CD4-positive, alpha-beta T cell treated with Interleukin-6 for 4 hours (primary cell): ENCODE data around the gene MBD2.
"Not testable (repeated sequence)": the region's sequence is repeated elsewhere in the genome, so short reads cannot be mapped to it uniquely, and the experiment has no call there.

Source experiments
- DNase-seq: peaks from one replicate; pipeline ENCODE4 v3.0.0-alpha.2; 2020; ENCODE audit warnings: mixed read lengths

Gene MBD2

GRCh38 chr18:54147439-54147838 lies 77.0 kb downstream of the MBD2 start:
- DNase-seq = no peak

- DNase-seq = no peak
These were observed 83.3 kb downstream of the MBD2 start for GRCh38 chr18:54141041-54141608.

GRCh38 chr18:54140641-54141040 lies 83.8 kb downstream of the MBD2 start:
- no peak for DNase-seq

GRCh38 chr18:54135216-54135615 lies 89.3 kb downstream of the MBD2 start:
- no peak for DNase-seq

GRCh38 chr18:54134053-54134452 lies 90.4 kb downstream of the MBD2 start:
- no peak for DNase-seq

DNA sequence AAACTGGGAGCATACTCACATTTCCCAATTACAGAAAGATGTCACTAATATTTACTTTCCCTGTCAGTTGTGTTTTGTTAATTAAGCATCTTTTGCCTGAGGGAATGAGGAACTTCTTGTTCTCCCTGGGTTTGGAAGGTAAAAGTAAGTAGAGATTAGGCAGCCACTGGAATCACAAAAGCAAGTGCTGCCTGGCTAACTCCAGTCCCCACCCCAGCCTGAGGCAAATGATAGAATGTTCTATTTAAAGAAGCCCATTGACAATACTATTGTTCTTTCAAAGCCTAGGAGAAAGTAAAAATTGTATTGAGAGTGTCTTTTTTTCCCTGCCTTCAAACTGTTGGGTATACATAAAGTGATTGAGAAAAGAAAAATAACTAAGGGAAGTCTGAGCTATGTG lies 93.8 kb downstream of the MBD2 start:
- DNase-seq = no peak

GRCh38 chr18:54130177-54130576 lies 94.3 kb downstream of the MBD2 start:
- DNase-seq = no peak

DNA sequence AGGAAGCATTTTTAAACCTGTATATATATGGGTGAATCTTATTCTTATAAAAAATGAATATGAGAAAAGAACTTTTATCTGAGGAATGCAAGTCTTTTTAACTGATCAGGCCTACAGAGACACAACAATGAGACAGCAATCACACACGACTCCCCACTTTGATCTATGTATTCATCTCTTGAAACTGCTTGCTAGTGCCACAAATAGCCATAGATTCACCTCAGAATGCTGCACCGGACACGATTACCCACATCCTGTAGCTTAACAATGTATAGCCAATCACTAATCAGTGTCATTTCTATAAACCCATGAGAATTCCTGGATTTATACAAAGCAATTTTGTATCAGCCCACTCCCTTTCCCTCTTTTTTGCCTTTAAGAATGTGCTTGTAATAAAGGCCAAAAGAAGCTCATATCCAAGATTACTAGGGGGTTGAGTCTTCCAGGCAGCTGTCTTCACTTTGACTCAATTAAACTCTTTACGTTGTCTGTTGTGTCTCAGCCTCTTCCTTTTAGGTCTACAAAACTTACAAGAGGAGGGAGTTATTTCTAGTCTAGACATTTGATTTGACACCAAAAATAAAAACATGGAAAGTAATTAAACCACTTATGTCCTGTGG lies 94.9 kb downstream of the MBD2 start:
- DNase-seq = no peak

DNA sequence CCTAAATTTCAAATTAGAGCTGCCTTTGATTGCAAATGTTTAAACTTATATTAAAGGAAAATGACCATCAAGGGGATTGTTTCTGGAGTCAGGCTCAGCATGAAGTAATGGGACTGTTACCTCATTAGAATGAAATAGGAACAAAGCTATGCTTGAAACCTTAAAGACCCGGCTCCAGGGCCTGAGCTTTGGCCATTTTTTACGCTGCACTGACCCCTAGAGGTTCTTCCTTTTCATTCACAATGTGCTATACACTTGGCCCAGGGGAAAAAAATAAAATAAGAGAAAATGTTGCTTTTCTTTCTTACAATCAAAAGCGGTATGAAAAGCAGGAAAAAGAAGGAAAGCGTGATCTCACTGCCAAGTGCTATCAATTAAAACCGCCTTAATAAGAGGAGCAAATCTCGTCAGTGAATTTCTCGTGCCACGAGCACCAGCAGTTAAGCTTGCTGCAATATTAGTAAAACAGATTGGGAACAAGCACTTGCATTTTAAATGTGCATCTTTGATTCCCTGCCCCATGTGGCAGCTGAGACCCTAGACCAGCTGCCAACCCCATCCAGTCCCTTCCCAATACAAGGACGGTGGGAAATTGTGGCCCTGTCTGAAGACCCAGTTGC lies 96.6 kb downstream of the MBD2 start:
- DNase-seq = no peak

- no peak for DNase-seq
These were observed 99.0 kb downstream of the MBD2 start for GRCh38 chr18:54125429-54125828.

- not testable (repeated sequence) for DNase-seq
These were observed 100.6 kb downstream of the MBD2 start for GRCh38 chr18:54123720-54124440.

DNA sequence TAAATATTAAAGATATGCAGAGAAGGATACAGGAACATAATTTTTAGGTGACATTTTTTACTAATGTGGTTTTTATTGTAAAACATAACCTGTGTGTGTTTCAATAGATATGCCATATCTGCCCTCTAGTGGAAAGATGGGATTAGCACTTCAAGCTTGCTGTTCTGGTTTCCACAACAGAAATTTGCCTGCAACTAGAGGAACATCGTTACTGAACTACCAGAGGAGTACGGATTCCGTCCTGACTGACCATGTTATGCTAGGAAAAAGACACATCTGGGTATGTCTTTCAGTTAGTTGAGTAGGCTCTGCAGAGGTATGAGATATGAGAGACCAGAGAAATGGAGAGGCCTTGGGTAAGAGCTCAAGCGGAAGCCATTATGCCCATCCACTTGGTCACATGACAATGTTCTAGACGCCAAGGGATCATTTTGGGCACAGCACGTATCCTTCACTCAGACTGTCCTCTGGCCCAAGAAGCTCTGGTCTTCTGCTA lies 104.9 kb downstream of the MBD2 start:
- no peak for DNase-seq

DNA sequence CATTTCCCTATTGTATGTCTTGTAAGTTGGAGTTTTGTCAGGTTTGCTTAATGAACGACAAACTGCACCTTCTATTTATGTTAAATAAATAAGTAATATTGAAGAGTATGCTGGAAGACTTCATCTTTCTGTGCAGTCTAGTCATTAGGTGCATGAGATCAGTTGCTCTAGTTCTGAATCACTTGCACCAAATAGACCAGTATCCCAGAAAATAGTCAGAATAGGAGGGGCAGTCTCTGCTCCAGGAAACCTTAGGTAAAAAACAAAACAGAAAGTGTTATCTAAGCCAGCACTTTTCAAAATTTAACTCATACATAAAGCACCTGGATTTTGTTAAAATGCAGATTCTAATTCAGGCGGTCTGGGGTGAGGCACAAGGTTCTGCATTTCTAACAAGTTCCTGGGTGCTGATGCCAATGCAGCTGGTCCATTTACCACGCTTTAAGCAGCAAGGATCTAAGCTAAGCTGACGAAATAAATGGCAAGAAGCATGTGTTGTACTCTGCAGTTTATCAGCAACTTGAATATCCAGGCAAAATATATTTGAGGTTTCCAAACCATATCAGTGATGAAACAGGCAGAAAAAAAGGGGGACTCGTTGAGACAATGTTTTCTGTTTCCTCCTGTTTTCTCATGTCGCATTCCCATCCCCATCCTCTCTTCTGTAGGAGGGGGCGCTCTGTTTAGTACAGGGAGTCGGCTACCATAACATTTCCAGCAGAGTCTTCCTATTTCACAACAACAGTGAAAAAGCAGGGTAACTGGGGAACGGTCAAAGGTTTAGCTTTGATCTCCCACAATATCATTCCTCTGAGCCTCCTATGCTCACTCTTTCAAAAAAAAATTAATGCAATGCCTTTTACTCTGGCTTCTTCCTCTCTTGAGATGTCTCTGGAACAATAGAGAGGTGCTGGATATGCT lies 106.4 kb downstream of the MBD2 start:
- DNase-seq = no peak

DNA sequence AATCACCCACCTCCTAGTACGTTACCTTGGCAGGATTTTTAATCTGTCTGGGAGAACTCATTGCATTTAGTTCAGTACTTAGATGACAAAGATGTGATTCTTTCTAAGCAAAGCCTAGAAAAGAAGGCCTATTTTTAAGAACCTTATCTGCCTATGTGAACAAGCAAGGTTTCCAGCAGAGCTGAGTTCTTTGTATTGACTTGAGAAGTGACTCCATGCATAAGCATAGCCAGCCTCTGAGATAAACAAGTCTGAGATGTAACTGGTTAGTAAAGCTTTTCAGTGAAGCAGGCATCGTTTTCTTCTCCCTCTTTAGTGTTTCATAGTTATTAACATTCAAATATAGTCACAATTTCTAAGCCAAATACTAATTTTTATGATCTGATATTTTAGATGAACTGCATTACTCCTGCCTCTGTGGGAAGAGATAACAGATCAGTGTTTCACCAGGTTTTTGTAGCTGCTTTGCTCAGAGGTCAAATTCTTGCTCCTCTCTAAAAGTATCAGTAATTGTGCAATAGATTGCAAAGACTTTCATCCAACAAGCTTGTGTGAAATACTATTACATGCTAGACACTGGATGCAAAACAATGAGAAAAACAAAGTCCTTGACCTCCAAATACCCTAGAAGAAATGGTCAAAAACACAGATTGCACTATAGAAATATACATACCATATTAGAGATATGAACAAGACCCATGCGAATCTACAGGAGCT lies 107.8 kb downstream of the MBD2 start:
- no peak for DNase-seq

DNA sequence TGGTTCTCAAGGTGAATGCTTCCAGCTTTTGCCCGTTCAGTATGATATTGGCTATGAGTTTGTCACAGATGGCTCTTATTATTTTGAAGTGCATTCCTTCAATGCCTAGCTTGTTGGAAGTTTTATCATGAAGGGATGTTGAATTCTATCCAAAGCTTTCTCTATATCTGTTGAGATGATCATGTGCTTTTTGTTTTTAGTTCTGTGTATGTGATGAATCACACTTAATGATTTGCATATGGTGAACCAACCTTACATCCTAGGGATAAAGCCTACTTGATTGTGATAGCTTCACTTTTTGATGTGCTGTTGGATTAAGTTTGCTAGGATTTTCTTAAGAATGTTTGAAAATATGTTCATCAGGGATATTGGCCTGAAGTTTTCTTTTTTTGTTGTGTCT lies 112.1 kb downstream of the MBD2 start:
- DNase-seq = no peak

- DNase-seq = no peak
These were observed 115.3 kb downstream of the MBD2 start for GRCh38 chr18:54109131-54109683.

DNA sequence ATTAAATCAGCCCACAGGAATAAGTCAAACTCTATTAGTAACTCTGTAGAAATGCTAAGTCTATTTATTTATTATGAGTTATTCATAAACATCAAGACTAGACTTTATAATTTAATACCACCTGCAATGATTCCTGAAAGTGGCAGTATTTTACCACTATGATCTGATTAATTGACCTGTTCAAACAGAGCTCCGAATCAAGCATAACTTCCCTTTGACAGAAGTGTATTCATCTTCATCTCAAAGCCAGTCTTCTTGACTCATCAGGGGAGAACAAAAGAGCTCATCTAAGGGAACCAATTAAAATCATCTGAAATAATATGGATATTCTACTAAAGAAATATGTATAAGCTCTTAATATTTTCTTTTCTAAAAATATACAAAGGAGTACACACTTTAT lies 122.3 kb downstream of the MBD2 start:
- no peak for DNase-seq
